K562 (cell line): ENCODE results near the gene RALGAPA2.

Source experiments
- BRCA1 ChIP-seq, 2 experiments: fragments of 450-650 bp in 1 of 2; sonication (generic) in 1 of 2; formaldehyde crosslinking in 1 of 2; IDR thresholded peaks; 2 replicates each; pipeline versions ENCODE4 v1.5.0 to v1.6.1; 2017 to 2020; ENCODE audit warnings: mild to moderate bottlenecking in 1 of 2, missing genetic modification reagents in 1 of 2
- CTBP1 ChIP-seq: fragments of 450-650 bp; IDR thresholded peaks from 2 replicates; pipeline ENCODE4 v1.6.1; 2016; ENCODE audit warnings: borderline replicate concordance
- CTCF ChIP-seq, 3 experiments: IDR thresholded peaks in 2 of 3; conservative IDR thresholded peaks in 1 of 3; 2 replicates each; pipeline ENCODE4 v1.5.1; 2011 to 2012; ENCODE audit warnings: low read length in 3 of 3, mild to moderate bottlenecking in 3 of 3, control low read depth in 2 of 3, improper control_type of control experiment in 1 of 3, inconsistent platforms in 1 of 3, low read depth in 1 of 3, mixed read lengths in 1 of 3, moderate library complexity in 1 of 3; ENCODE audit not compliant: insufficient read depth in 2 of 3
- ELF4 ChIP-seq: fragments of 450-650 bp; formaldehyde crosslinking; IDR thresholded peaks from 2 replicates; pipeline ENCODE4 v1.4.0; 2022; ENCODE audit warnings: missing genetic modification characterization
- HCFC1 ChIP-seq: IDR thresholded peaks from 2 replicates; pipeline ENCODE4 v1.6.1; 2012; ENCODE audit warnings: low read depth, low read length, improper control_type of control experiment
- KLF1 ChIP-seq: fragments of 450-650 bp; IDR thresholded peaks from 2 replicates; pipeline ENCODE4 v1.6.1; 2016; ENCODE audit warnings: missing genetic modification characterization, missing compliant biosample characterization
- POLR2A ChIP-seq: fragments of 450-650 bp; conservative IDR thresholded peaks from 2 replicates; pipeline ENCODE4 v1.6.1; 2016
- RAD21 ChIP-seq, 2 experiments: fragments of 250-450 bp in 1 of 2; fragments of 450-650 bp in 1 of 2; sonication (Bioruptor Pico) in 1 of 2; formaldehyde crosslinking in 1 of 2; IDR thresholded peaks in 1 of 2; conservative IDR thresholded peaks in 1 of 2; 2 replicates each; pipeline versions ENCODE4 v1.4.0 to v1.8.0; 2020 to 2022; ENCODE audit warnings: mild to moderate bottlenecking in 2 of 2, moderate library complexity in 1 of 2
- RB1 ChIP-seq: fragments of 450-650 bp; IDR thresholded peaks from 2 replicates; pipeline ENCODE4 v1.6.1; 2017; ENCODE audit warnings: low read depth, mild to moderate bottlenecking
- SIX5 ChIP-seq, 2 experiments: IDR thresholded peaks; 2 replicates each; pipeline ENCODE4 v1.6.1; 2011; ENCODE audit warnings: low read length in 2 of 2, borderline replicate concordance in 1 of 2, low read depth in 1 of 2, mild to moderate bottlenecking in 1 of 2, moderate library complexity in 1 of 2; ENCODE audit not compliant: insufficient read depth in 1 of 2
- ZNF232 ChIP-seq: sonication (generic); formaldehyde crosslinking; IDR thresholded peaks from 2 replicates; pipeline ENCODE4 v1.8.0; 2022; ENCODE audit warnings: mild to moderate bottlenecking, missing genetic modification reagents
- ZNF407 ChIP-seq: fragments of 450-650 bp; IDR thresholded peaks from 2 replicates; pipeline ENCODE4 v1.6.1; 2016; ENCODE audit warnings: low read depth

- TF ChIP-seq BRCA1 (IDR thresholded peaks at IDR 0.05) (no peak), BRCA1 (CRISPR knock-in tag; IDR thresholded peaks at IDR 0.05) (no peak), RAD21 (CRISPR knock-in tag; conservative IDR thresholded peaks at IDR 0.05 in 1 of 2, IDR thresholded peaks at IDR 0.05 in 1 of 2) (no peak), ELF4 (CRISPR knock-in tag) (no peak), ZNF407 (no peak), RB1 (no peak), CTCF (IDR thresholded peaks at IDR 0.05 in 2 of 3, conservative IDR thresholded peaks at IDR 0.05 in 1 of 3; ENCODE audit: insufficient read depth in 2 of 3, low read depth in 1 of 3, low read length in 3 of 3) (no peak), KLF1 (tag) (no peak), SIX5 (IDR thresholded peaks at IDR 0.05; ENCODE audit: borderline replicate concordance in 1 of 2, insufficient read depth in 1 of 2, low read depth in 1 of 2, low read length in 2 of 2) (no peak), HCFC1 (no peak), CTBP1 (no peak), POLR2A (no peak), ZNF232 (no peak)
Observed at GRCh38 chr20:20369250-20370093, 343.0 kb downstream of the RALGAPA2 start.
